ENCODE data around the gene TCOF1.

Gene TCOF1

DNA sequence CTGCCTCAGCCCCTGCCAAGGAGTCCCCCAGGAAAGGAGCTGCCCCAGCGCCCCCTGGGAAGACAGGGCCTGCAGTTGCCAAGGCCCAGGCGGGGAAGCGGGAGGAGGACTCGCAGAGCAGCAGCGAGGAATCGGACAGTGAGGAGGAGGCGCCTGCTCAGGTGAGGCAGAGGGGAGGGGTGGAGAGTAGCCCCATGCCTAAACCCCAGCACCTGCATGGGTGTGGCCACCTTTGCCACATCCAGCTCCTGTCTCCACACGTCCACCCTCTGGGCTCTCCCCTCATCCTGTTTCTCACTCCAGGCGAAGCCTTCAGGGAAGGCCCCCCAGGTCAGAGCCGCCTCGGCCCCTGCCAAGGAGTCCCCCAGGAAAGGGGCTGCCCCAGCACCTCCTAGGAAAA is 17.2 kb downstream of the TCOF1 start:
- Histone ChIP-seq H3K27ac (ENCODE audit: low read length) (no peak overlapping the region), H3K36me3 (replicated peaks; ENCODE audit: low read depth, low read length) (peaks cover 56% of the 10 kb centered on the region)
- TF ChIP-seq, protein P1, sequence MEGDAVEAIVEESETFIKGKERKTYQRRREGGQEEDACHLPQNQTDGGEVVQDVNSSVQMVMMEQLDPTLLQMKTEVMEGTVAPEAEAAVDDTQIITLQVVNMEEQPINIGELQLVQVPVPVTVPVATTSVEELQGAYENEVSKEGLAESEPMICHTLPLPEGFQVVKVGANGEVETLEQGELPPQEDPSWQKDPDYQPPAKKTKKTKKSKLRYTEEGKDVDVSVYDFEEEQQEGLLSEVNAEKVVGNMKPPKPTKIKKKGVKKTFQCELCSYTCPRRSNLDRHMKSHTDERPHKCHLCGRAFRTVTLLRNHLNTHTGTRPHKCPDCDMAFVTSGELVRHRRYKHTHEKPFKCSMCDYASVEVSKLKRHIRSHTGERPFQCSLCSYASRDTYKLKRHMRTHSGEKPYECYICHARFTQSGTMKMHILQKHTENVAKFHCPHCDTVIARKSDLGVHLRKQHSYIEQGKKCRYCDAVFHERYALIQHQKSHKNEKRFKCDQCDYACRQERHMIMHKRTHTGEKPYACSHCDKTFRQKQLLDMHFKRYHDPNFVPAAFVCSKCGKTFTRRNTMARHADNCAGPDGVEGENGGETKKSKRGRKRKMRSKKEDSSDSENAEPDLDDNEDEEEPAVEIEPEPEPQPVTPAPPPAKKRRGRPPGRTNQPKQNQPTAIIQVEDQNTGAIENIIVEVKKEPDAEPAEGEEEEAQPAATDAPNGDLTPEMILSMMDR (IDR thresholded peaks at IDR 0.05; ENCODE audit: low read depth, low read length), result no peak
- no peak for TF ChIP-seq EZH2phosphoT487 (IDR thresholded peaks at IDR 0.05; ENCODE audit: low read depth)

DNA sequence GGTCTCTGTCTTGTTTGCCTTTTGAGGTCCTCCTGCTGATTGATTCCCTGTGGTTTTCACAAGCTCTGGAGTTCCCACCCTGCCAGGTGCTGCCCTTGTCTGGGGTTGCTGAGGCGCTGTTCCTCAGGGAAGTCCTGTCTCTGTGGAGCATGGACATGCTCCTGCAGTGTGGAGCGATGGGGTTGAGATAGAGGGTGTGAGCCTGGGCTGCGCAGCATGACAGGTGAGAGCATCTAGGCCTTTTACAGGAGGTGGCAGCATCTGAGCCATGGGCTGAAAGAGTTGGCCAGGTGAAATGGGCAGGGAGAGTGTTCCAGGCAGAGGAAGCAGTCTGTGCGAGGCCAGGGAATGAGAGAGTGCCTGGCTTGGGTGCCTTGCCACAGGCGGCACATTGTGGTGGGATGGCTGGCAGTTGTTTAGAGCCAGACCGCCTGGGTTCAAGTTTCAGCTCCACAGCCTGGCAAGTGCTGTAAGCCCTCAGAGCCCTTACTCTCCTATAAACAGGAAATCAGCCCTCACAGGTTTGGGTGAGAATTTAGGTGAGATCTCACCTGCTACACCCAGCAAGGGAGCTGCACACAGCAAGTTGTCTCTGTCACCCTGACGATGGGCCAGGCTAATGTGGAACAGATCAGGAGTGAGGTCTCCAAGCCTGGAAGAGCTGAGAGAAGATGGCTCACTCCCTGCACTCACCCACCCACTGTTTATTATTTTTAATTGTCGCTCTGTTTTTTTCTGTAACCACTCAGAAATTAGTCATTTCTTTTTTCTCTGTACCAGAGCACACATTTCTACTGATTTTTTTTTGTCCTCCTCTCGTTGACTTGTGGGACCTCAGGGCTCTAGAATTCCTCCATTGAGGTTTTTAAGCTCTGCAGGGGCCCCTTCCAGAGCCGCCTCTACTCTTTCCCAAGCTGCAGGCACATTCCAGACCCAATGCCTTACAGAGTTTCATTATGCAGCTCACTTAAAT is 19.6 kb downstream of the TCOF1 start:
- H3K9me3 ChIP-seq (ENCODE audit: insufficient read depth, low read length), result no peaks in the 10 kb centered on the region
- no peaks in the 10 kb centered on the region for H4K20me1 ChIP-seq (ENCODE audit: insufficient read depth, low read length)
- TF ChIP-seq EZH2phosphoT487 (IDR thresholded peaks at IDR 0.05; ENCODE audit: low read depth), result no peak
- no peaks in the 10 kb centered on the region for H3K27me3 ChIP-seq (ENCODE audit: low read depth, low read length)
- H3K4me2 ChIP-seq (ENCODE audit: low read length), result no peak overlapping the region
- H3K36me3 ChIP-seq (replicated peaks; ENCODE audit: low read depth, low read length), result peaks cover 53% of the 10 kb centered on the region
- H3K9ac ChIP-seq (ENCODE audit: low read length), result no peak overlapping the region
- no peak overlapping the region for H3K4me3 ChIP-seq (ENCODE audit: low read length)
- no peaks in the 10 kb centered on the region for H3K79me2 ChIP-seq (ENCODE audit: low read length)
- H2AFZ ChIP-seq (ENCODE audit: low read depth, low read length), result no peak overlapping the region
- no peak overlapping the region for H3K27ac ChIP-seq (ENCODE audit: low read length)
- no peaks in the 10 kb centered on the region for H3K4me1 ChIP-seq (ENCODE audit: low read length)

More for the DNA sequence above, 17.2 kb downstream of the TCOF1 start:
- no peak overlapping the region for H2AFZ ChIP-seq (ENCODE audit: low read depth, low read length)
- no peak overlapping the region for H3K4me2 ChIP-seq (ENCODE audit: low read length)
- no peaks in the 10 kb centered on the region for H3K4me1 ChIP-seq (ENCODE audit: low read length)
- no peaks in the 10 kb centered on the region for H3K27me3 ChIP-seq (ENCODE audit: low read depth, low read length)
- H3K9me3 ChIP-seq (ENCODE audit: insufficient read depth, low read length), result no peaks in the 10 kb centered on the region
- no peaks in the 10 kb centered on the region for H4K20me1 ChIP-seq (ENCODE audit: insufficient read depth, low read length)
- no peak overlapping the region for H3K4me3 ChIP-seq (ENCODE audit: low read length)
- H3K9ac ChIP-seq (ENCODE audit: low read length), result no peak overlapping the region
- H3K79me2 ChIP-seq (ENCODE audit: low read length), result no peaks in the 10 kb centered on the region

DNA sequence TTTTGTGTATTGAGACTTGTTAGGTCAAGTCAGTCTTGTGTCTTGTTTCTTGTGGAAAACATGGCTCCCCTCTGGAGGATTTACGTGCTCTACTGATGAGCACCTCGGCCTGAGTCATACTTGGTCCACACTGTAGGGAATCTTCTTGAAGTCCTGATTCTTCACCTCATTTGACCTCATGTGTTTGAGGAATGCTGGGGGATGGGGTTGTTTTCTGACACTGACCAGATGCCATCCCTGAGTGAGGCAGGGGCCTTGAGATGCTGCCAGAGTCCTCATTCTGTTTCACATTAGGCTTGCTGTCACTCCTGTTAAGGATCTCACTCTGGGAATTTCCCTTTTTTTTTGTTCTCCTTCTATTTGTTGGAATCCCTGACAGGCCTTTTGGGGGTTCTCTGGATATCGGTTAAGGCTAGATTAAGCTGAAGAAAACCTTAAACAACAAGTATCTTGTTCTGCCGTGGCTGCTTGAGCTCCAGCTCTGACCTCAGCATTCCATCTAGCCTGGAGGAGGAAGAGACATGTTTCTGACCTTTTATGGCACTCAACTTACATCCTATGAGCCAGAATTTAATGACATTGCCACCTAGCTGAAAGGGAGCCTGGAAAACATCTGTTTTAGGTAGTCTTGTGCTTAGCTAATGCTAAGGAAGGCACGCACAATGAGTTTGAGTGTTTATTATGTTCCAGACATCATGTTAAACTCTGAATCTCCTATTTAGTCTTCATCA is 20.6 kb downstream of the TCOF1 start:
- Histone ChIP-seq H3K36me3 (replicated peaks; ENCODE audit: low read depth, low read length) (peaks cover 51% of the 10 kb centered on the region), H3K4me1 (ENCODE audit: low read length) (no peaks in the 10 kb centered on the region), H3K4me2 (ENCODE audit: low read length) (no peak overlapping the region), H3K9ac (ENCODE audit: low read length) (no peak overlapping the region), H3K27ac (ENCODE audit: low read length) (no peak overlapping the region), H3K9me3 (ENCODE audit: insufficient read depth, low read length) (no peaks in the 10 kb centered on the region), H3K79me2 (ENCODE audit: low read length) (no peaks in the 10 kb centered on the region), H3K4me3 (ENCODE audit: low read length) (no peak overlapping the region), H4K20me1 (ENCODE audit: insufficient read depth, low read length) (no peaks in the 10 kb centered on the region), H3K27me3 (ENCODE audit: low read depth, low read length) (no peaks in the 10 kb centered on the region), H2AFZ (ENCODE audit: low read depth, low read length) (no peak overlapping the region)
- TF ChIP-seq EZH2phosphoT487 (IDR thresholded peaks at IDR 0.05; ENCODE audit: low read depth), result no peak
- TF ChIP-seq, protein P1 (IDR thresholded peaks at IDR 0.05; ENCODE audit: low read depth, low read length), result no peak

DNA sequence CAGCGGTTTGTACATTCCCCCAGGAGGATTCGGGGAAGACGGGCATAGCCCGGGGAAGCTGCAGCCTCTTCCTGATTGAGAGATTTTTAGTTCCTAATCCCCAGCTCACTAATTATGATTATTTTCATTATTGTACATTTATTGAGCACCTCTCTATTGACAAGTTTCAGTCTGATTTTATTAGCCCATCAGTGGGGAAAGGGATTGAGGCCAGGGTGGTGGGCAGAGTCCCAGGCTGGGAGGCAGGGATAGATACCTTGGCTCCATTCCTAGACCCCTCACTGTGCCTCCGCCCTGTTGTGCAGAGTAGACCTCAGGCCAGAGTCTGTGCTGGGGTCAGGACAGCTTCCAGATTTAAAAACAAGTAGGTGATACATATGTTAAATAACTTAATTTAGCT is 27.2 kb downstream of the TCOF1 start:
- no peak overlapping the region for H3K4me2 ChIP-seq (ENCODE audit: low read length)
- H3K27me3 ChIP-seq (ENCODE audit: low read depth, low read length), result no peaks in the 10 kb centered on the region
- H3K4me3 ChIP-seq (ENCODE audit: low read length), result no peak overlapping the region
- no peaks in the 10 kb centered on the region for H4K20me1 ChIP-seq (ENCODE audit: insufficient read depth, low read length)
- peaks cover 43% of the 10 kb centered on the region for H3K36me3 ChIP-seq (replicated peaks; ENCODE audit: low read depth, low read length)
- H3K9me3 ChIP-seq (ENCODE audit: insufficient read depth, low read length), result no peaks in the 10 kb centered on the region
- H2AFZ ChIP-seq (ENCODE audit: low read depth, low read length), result no peak overlapping the region
- no peak overlapping the region for H3K27ac ChIP-seq (ENCODE audit: low read length)
- H3K4me1 ChIP-seq (ENCODE audit: low read length), result no peaks in the 10 kb centered on the region
- no peak for TF ChIP-seq EZH2phosphoT487 (IDR thresholded peaks at IDR 0.05; ENCODE audit: low read depth)
- TF ChIP-seq, protein P1 (IDR thresholded peaks at IDR 0.05; ENCODE audit: low read depth, low read length), result no peak
- no peak overlapping the region for H3K9ac ChIP-seq (ENCODE audit: low read length)
- no peaks in the 10 kb centered on the region for H3K79me2 ChIP-seq (ENCODE audit: low read length)

All from OCI-LY3 (cell line).